Activated T-helper 2 cell treated with anti-CD3 and anti-CD28 coated beads, Interferon-gamma antibody, Interleukin-2, Interleukin-4, amounts not matched to agents 10 μg/mL and 5 μg/mL and 100 μg/mL, durations not matched to agents 14 hours and 24 hours and 36 hours (primary cell): ENCODE data around the gene CIRBP. TPM values are rescaled to one million over a fixed set of nuclear protein-coding genes. Genes with fewer than 3 reads are reported as not detected.

Source experiments
- DNase-seq: peaks from one replicate; pipeline ENCODE4 v3.0.0; 2021; ENCODE audit warnings: low spot score
- H3K27ac Mint-ChIP-seq: one replicate; pipeline ENCODE4 v1.8.0; 2021; ENCODE audit warnings: mixed read lengths
- H3K27me3 Mint-ChIP-seq: one replicate; pipeline ENCODE4 v1.8.0; 2021; ENCODE audit warnings: low read depth, mixed read lengths
- H3K36me3 Mint-ChIP-seq: one replicate; pipeline ENCODE4 v1.8.0; 2021; ENCODE audit warnings: low read depth, mixed read lengths
- H3K4me1 Mint-ChIP-seq: one replicate; pipeline ENCODE4 v1.8.0; 2021; ENCODE audit warnings: low read depth, mixed read lengths
- H3K4me3 Mint-ChIP-seq: one replicate; pipeline ENCODE4 v1.8.0; 2021; ENCODE audit warnings: low read depth, mild to moderate bottlenecking, moderate library complexity, mixed read lengths
- H3K9me3 Mint-ChIP-seq: one replicate; pipeline ENCODE4 v1.8.0; 2021; ENCODE audit warnings: mixed read lengths
- intact Hi-C: fragments of 100-400 bp; cut with micrococcal nuclease; formaldehyde crosslinking; loops from one replicate; pipeline ENCODE4 v1.15.1; 2023
- total RNA-seq: library from RNA; stranded (reverse); gene quantifications from 2 replicates; pipeline ENCODE4 v1.2.3, GENCODE V29; 2022

Gene CIRBP
- total RNA-seq, 1 donor from 2014 or later = 226 TPM

GRCh38 chr19:1249990-1250436 lies 19.1 kb upstream of the CIRBP start:
- peaks cover 7% of the 10 kb centered on the region for H3K4me1 Mint-ChIP-seq
- H3K27ac Mint-ChIP-seq = no peak overlapping the region
- intact Hi-C loops = loop anchor here (1.0 to 10.0 kb wide), 3 partner anchors 10 to 155 kb away; partner anchors contain the start of genes CIRBP, DAZAP1 and GAMT
- no peak for DNase-seq
- no peaks in the 10 kb centered on the region for H3K27me3 Mint-ChIP-seq
- H3K9me3 Mint-ChIP-seq = no peaks in the 10 kb centered on the region
- H3K36me3 Mint-ChIP-seq = peaks cover 33% of the 10 kb centered on the region
- peak overlapping the region; percentile 78 for H3K4me3 Mint-ChIP-seq

GRCh38 chr19:1250437-1251260 lies 18.5 kb upstream of the CIRBP start:
- no peaks in the 10 kb centered on the region for H3K9me3 Mint-ChIP-seq
- DNase-seq = no peak
- peaks cover 7% of the 10 kb centered on the region for H3K4me1 Mint-ChIP-seq
- H3K27ac Mint-ChIP-seq = peak overlapping the region; percentile 81
- peak overlapping the region; percentile 93 for H3K4me3 Mint-ChIP-seq
- no peaks in the 10 kb centered on the region for H3K27me3 Mint-ChIP-seq
- intact Hi-C loops = no loop called here
- peaks cover 36% of the 10 kb centered on the region for H3K36me3 Mint-ChIP-seq

- Mint-ChIP-seq H3K36me3 (peaks cover 43% of the 10 kb centered on the region), H3K4me1 (peaks cover 7% of the 10 kb centered on the region), H3K9me3 (no peaks in the 10 kb centered on the region), H3K4me3 (peak overlapping the region; percentile 93), H3K27ac (peak overlapping the region; percentile 90), H3K27me3 (no peaks in the 10 kb centered on the region)
- DNase-seq = peak; percentile 61
- intact Hi-C loops = no loop called here
Observed at GRCh38 chr19:1251330-1252220, 17.6 kb upstream of the CIRBP start.

GRCh38 chr19:1252221-1252820 lies 16.8 kb upstream of the CIRBP start:
- Mint-ChIP-seq H3K4me3 (peak overlapping the region; percentile 93), H3K36me3 (peaks cover 47% of the 10 kb centered on the region), H3K4me1 (peaks cover 8% of the 10 kb centered on the region), H3K27me3 (no peaks in the 10 kb centered on the region), H3K27ac (peak overlapping the region; percentile 90), H3K9me3 (no peaks in the 10 kb centered on the region)
- intact Hi-C loops = no loop called here
- peak; percentile 65 for DNase-seq

- peak overlapping the region; percentile 78 for H3K4me3 Mint-ChIP-seq
- H3K4me1 Mint-ChIP-seq = peaks cover 11% of the 10 kb centered on the region
- no peaks in the 10 kb centered on the region for H3K27me3 Mint-ChIP-seq
- intact Hi-C loops = no loop called here
- H3K27ac Mint-ChIP-seq = peak overlapping the region; percentile 88
- peaks cover 53% of the 10 kb centered on the region for H3K36me3 Mint-ChIP-seq
- H3K9me3 Mint-ChIP-seq = no peaks in the 10 kb centered on the region
- peak; percentile 67 for DNase-seq
Observed at GRCh38 chr19:1252821-1253513, 16.2 kb upstream of the CIRBP start.

GRCh38 chr19:1253514-1254080 lies 15.5 kb upstream of the CIRBP start:
- DNase-seq = no peak
- peak overlapping the region; percentile 88 for H3K27ac Mint-ChIP-seq
- intact Hi-C loops = no loop called here
- no peaks in the 10 kb centered on the region for H3K27me3 Mint-ChIP-seq
- no peaks in the 10 kb centered on the region for H3K9me3 Mint-ChIP-seq
- H3K4me1 Mint-ChIP-seq = peaks cover 14% of the 10 kb centered on the region
- H3K36me3 Mint-ChIP-seq = peaks cover 59% of the 10 kb centered on the region
- peak overlapping the region; percentile 78 for H3K4me3 Mint-ChIP-seq

GRCh38 chr19:1254081-1254527 lies 15.0 kb upstream of the CIRBP start:
- intact Hi-C loops = no loop called here
- no peak for DNase-seq
- H3K9me3 Mint-ChIP-seq = no peaks in the 10 kb centered on the region
- no peak overlapping the region for H3K4me3 Mint-ChIP-seq
- H3K27ac Mint-ChIP-seq = peak overlapping the region; percentile 43
- H3K27me3 Mint-ChIP-seq = no peaks in the 10 kb centered on the region
- peaks cover 19% of the 10 kb centered on the region for H3K4me1 Mint-ChIP-seq
- peaks cover 64% of the 10 kb centered on the region for H3K36me3 Mint-ChIP-seq

GRCh38 chr19:1254530-1255185 lies 14.5 kb upstream of the CIRBP start:
- Mint-ChIP-seq H3K9me3 (no peaks in the 10 kb centered on the region), H3K4me3 (no peak overlapping the region), H3K27ac (peak overlapping the region; percentile 43), H3K36me3 (peaks cover 65% of the 10 kb centered on the region), H3K27me3 (no peaks in the 10 kb centered on the region), H3K4me1 (peaks cover 22% of the 10 kb centered on the region)
- DNase-seq = no peak
- intact Hi-C loops = no loop called here

GRCh38 chr19:1255186-1256161 lies 13.7 kb upstream of the CIRBP start:
- Mint-ChIP-seq H3K9me3 (no peaks in the 10 kb centered on the region), H3K4me3 (no peak overlapping the region), H3K4me1 (peaks cover 27% of the 10 kb centered on the region), H3K36me3 (peaks cover 65% of the 10 kb centered on the region), H3K27me3 (no peaks in the 10 kb centered on the region), H3K27ac (peak overlapping the region; percentile 43)
- intact Hi-C loops = no loop called here
- DNase-seq = no peak

GRCh38 chr19:1256646-1257474 lies 12.3 kb upstream of the CIRBP start:
- Mint-ChIP-seq H3K4me1 (peaks cover 33% of the 10 kb centered on the region), H3K4me3 (peak overlapping the region; percentile 30), H3K27ac (peak overlapping the region; percentile 64), H3K9me3 (no peaks in the 10 kb centered on the region), H3K27me3 (no peaks in the 10 kb centered on the region), H3K36me3 (peaks cover 54% of the 10 kb centered on the region)
- DNase-seq = no peak
- intact Hi-C loops = no loop called here
